Activated CD8-positive, alpha-beta T cell treated with anti-CD3 and anti-CD28 coated beads, Interleukin-2, amount 10 ng/mL, durations not matched to agents 7 days and 5 days (primary cell): ENCODE results near the gene LACTB. TPM values are rescaled to one million over a fixed set of nuclear protein-coding genes. Genes with fewer than 3 reads are reported as not detected.

Experiments used
- ATAC-seq: fragments of 150-1000 bp; cut with Tn5 transposase; one replicate; pipeline ENCODE4 v1.10.0; 2021; ENCODE audit warnings: moderate library complexity
- CTCF ChIA-PET: fragments of 350-600 bp; sonication (Branson Sonifier 250); formaldehyde crosslinking; loops from one replicate; lab custom pipeline; 2021; ENCODE audit warnings: antibody characterized with exemption; lab: Charles Lee
- POLR2A ChIA-PET: fragments of 350-600 bp; sonication (Branson Sonifier 250); formaldehyde crosslinking; loops from one replicate; lab custom pipeline; 2021; ENCODE audit warnings: antibody characterized with exemption; lab: Charles Lee
- DNase-seq: peaks from one replicate; pipeline ENCODE4 v3.0.0-alpha.2; 2020
- H3K27ac Mint-ChIP-seq: one replicate; pipeline ENCODE4 v1.8.0; 2021; ENCODE audit warnings: mild to moderate bottlenecking, mixed read lengths
- H3K27me3 Mint-ChIP-seq: one replicate; pipeline ENCODE4 v1.8.0; 2021; ENCODE audit warnings: low read depth, mixed read lengths
- H3K36me3 Mint-ChIP-seq: one replicate; pipeline ENCODE4 v1.8.0; 2021; ENCODE audit warnings: low read depth, mixed read lengths
- H3K4me1 Mint-ChIP-seq: one replicate; pipeline ENCODE4 v1.8.0; 2021; ENCODE audit warnings: low read depth, mixed read lengths
- H3K4me3 Mint-ChIP-seq: one replicate; pipeline ENCODE4 v1.8.0; 2021; ENCODE audit warnings: mild to moderate bottlenecking, mixed read lengths
- H3K9me3 Mint-ChIP-seq: one replicate; pipeline ENCODE4 v1.8.0; 2022; ENCODE audit warnings: mixed read lengths; ENCODE audit not compliant: insufficient read depth
- total RNA-seq, 2 experiments: library from RNA; stranded (reverse); gene quantifications; one replicate each; pipeline ENCODE4 v1.2.3, GENCODE V29; 2021

The LACTB gene
- total RNA-seq, 2 experiments from 2014 or later = 9.7 to 11.1 TPM

DNA sequence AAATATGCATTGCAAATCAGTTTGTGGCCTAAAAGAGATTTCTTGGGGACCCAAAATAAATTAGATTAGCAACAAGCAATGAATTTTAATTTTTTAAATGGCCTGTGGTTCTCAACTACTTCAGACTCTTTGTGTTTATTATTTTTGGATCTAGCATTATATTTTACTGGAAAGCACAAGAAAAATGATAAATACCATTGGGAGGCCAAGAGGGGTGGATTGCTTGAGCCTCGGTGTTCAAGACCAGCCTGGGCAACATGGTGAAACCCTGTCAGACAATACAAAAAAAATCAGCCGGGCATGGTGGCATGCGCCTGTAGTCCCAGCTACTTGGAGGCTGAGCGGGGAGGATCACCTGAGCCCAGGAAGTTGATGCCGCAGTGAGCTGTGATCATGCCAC lies 13.6 kb downstream of the LACTB start:
- Mint-ChIP-seq H3K4me1 (no peaks in the 10 kb centered on the region), H3K9me3 (no peaks in the 10 kb centered on the region), H3K4me3 (no peak overlapping the region), H3K27ac (no peak overlapping the region), H3K36me3 (peaks cover 6% of the 10 kb centered on the region), H3K27me3 (no peaks in the 10 kb centered on the region)
- ChIA-PET CTCF (no interaction called here), POLR2A (interaction anchor here (0.7 kb wide), 1 partner anchor 22 kb away, joined by 4 read pairs; the partner anchor contains the start of gene RPS27L)
- ATAC-seq (no peak), DNase-seq (no peak)

- H3K4me1 Mint-ChIP-seq = no peaks in the 10 kb centered on the region
- POLR2A ChIA-PET = interaction anchor here (0.7 kb wide), 1 partner anchor 21 kb away, joined by 4 read pairs; the partner anchor contains the start of gene RPS27L
- peaks cover 6% of the 10 kb centered on the region for H3K36me3 Mint-ChIP-seq
- CTCF ChIA-PET = interaction anchor here (1.0 kb wide), 1 partner anchor 88 kb away, joined by 3 read pairs; no protein-coding TSS in a partner anchor
- H3K27me3 Mint-ChIP-seq = no peaks in the 10 kb centered on the region
- no peak overlapping the region for H3K27ac Mint-ChIP-seq
- no peak overlapping the region for H3K4me3 Mint-ChIP-seq
- no peak for DNase-seq
- no peaks in the 10 kb centered on the region for H3K9me3 Mint-ChIP-seq
- no peak for ATAC-seq
Measured at GRCh38 chr15:63135804-63136203, 14.1 kb downstream of the LACTB start.

GRCh38 chr15:63136742-63137141 lies 15.1 kb downstream of the LACTB start:
- ChIA-PET CTCF (interaction anchor here (1.0 kb wide), 1 partner anchor 89 kb away, joined by 3 read pairs; no protein-coding TSS in a partner anchor), POLR2A (interaction anchor here (0.7 to 1.7 kb wide), 2 partner anchors 21 to 216 kb away, joined by 3 to 6 read pairs; partner anchors contain the start of gene RPS27L)

DNA sequence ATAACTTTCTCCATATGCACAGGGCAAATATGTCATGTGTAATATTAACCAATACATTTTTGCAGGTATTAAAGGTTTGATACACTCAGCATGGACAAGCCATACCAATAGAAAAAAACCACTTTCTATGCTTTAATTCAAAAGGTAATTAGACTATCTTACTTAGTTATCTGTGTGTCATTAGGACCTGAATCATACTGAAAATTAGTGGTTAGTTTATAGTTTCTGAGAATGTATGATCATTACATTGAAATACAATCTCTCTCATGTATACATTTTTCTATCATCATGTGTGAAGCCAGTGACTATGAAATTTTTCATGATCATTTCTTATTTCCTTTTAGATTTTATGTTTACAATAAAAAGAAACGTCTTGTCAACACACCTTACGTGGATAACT lies 19.3 kb downstream of the LACTB start:
- POLR2A ChIA-PET = no interaction called here

More at GRCh38 chr15:63136742-63137141, 15.1 kb downstream of the LACTB start:
- peaks cover under 1% of the 10 kb centered on the region for H3K4me1 Mint-ChIP-seq
- no peaks in the 10 kb centered on the region for H3K27me3 Mint-ChIP-seq
- no peaks in the 10 kb centered on the region for H3K9me3 Mint-ChIP-seq
- H3K36me3 Mint-ChIP-seq = peaks cover 13% of the 10 kb centered on the region
- no peak for DNase-seq
- H3K4me3 Mint-ChIP-seq = no peak overlapping the region
- no peak for ATAC-seq
- H3K27ac Mint-ChIP-seq = no peak overlapping the region

GRCh38 chr15:63145426-63145825 lies 23.8 kb downstream of the LACTB start:
- H3K4me1 Mint-ChIP-seq = peaks cover 9% of the 10 kb centered on the region
- ChIA-PET CTCF (no interaction called here), POLR2A (interaction anchor here (2.3 kb wide), 1 partner anchor 12 kb away, joined by 10 read pairs; the partner anchor contains the start of gene RPS27L)
- peaks cover 48% of the 10 kb centered on the region for H3K36me3 Mint-ChIP-seq
- no peaks in the 10 kb centered on the region for H3K27me3 Mint-ChIP-seq
- no peak overlapping the region for H3K4me3 Mint-ChIP-seq
- H3K9me3 Mint-ChIP-seq = no peaks in the 10 kb centered on the region
- DNase-seq (no peak), ATAC-seq (no peak)
- H3K27ac Mint-ChIP-seq = no peak overlapping the region

More for the DNA sequence above, 19.3 kb downstream of the LACTB start:
- H3K27ac Mint-ChIP-seq = no peak overlapping the region
- peaks cover 27% of the 10 kb centered on the region for H3K36me3 Mint-ChIP-seq
- H3K9me3 Mint-ChIP-seq = no peaks in the 10 kb centered on the region
- H3K4me3 Mint-ChIP-seq = no peak overlapping the region
- CTCF ChIA-PET = no interaction called here
- H3K4me1 Mint-ChIP-seq = peaks cover 3% of the 10 kb centered on the region
- DNase-seq = no peak
- no peaks in the 10 kb centered on the region for H3K27me3 Mint-ChIP-seq
- ATAC-seq = no peak

GRCh38 chr15:63146684-63147083 lies 25.0 kb downstream of the LACTB start:
- peaks cover 46% of the 10 kb centered on the region for H3K36me3 Mint-ChIP-seq
- ChIA-PET POLR2A (interaction anchor here (0.9 to 2.3 kb wide), 2 partner anchors 11 to 45 kb away, joined by 3 to 10 read pairs; partner anchors contain the start of gene RPS27L), CTCF (interaction anchor here (0.8 to 2.2 kb wide), 4 partner anchors 13 to 256 kb away, joined by 3 to 5 read pairs (median 3); no protein-coding TSS in a partner anchor)
- H3K9me3 Mint-ChIP-seq = no peaks in the 10 kb centered on the region
- H3K27ac Mint-ChIP-seq = no peak overlapping the region
- peaks cover 9% of the 10 kb centered on the region for H3K4me1 Mint-ChIP-seq
- H3K4me3 Mint-ChIP-seq = no peak overlapping the region
- ATAC-seq (no peak), DNase-seq (no peak)
- no peaks in the 10 kb centered on the region for H3K27me3 Mint-ChIP-seq

GRCh38 chr15:63151665-63152064 lies 30.0 kb downstream of the LACTB start:
- Mint-ChIP-seq H3K27ac (no peak overlapping the region), H3K4me1 (peaks cover 28% of the 10 kb centered on the region), H3K27me3 (no peaks in the 10 kb centered on the region), H3K36me3 (peaks cover 59% of the 10 kb centered on the region), H3K9me3 (no peaks in the 10 kb centered on the region), H3K4me3 (no peak overlapping the region)
- DNase-seq (no peak), ATAC-seq (no peak)
- ChIA-PET POLR2A (no interaction called here), CTCF (no interaction called here)

DNA sequence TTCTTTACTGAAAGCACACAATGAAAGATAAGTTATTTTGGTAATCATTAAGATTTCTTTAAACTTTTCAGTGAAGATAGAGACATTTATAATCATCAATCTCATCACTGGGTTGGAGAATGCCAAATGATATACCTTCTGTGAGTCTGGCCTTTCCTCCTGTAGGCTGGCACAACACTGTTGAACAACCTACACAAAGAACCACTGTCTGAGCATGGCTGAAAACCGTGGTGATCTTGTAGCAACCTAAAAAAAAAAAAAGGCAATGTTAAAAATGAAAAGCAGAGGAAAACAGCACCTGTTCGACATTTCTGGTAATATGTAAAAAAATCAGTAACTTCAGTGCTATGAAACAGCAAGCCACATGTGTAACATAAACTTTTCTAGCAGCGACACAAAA lies 33.8 kb downstream of the LACTB start:
- H3K9me3 Mint-ChIP-seq = no peaks in the 10 kb centered on the region
- peak overlapping the region; percentile 97 for H3K4me3 Mint-ChIP-seq
- peak overlapping the region; percentile 55 for H3K27ac Mint-ChIP-seq
- no peak for ATAC-seq
- DNase-seq = no peak
- CTCF ChIA-PET = interaction anchor here (1.4 to 2.7 kb wide), 2 partner anchors 11 to 36 kb away, joined by 4 to 11 read pairs; no protein-coding TSS in a partner anchor
- no peaks in the 10 kb centered on the region for H3K27me3 Mint-ChIP-seq
- peaks cover 43% of the 10 kb centered on the region for H3K36me3 Mint-ChIP-seq
- POLR2A ChIA-PET = interaction anchor here (2.7 kb wide), 1 partner anchor 38 kb away, joined by 45 read pairs; no protein-coding TSS in a partner anchor
- peaks cover 26% of the 10 kb centered on the region for H3K4me1 Mint-ChIP-seq

DNA sequence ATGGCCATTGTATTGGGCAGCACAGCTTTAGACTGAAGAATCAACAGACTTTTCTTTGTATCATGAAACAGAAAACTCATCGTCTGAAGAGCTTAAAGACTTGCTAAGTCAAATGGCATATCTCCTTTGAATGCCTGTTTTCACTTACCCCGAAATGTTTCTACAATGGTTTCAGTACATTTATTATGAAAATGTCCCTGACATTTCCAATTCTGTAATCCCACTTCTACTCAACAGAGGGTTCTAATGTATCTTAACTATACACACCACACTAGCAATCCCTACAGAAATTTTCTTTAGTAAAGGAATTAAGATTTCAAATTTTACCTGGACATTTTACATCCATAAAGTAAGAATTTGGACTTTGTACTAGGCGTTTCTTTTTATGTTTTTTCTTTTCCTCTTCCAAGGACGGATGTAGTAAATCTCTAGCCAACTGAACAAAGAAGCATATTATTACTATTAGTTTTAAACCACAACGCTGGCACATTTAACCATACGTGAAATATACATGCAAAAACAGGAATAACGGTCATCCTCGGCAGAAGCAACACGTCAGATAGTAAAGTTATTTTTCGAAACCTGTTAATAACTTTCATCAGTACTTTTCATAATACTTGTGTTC lies 34.5 kb downstream of the LACTB start:
- Mint-ChIP-seq H3K27me3 (no peaks in the 10 kb centered on the region), H3K9me3 (no peaks in the 10 kb centered on the region), H3K4me1 (peaks cover 27% of the 10 kb centered on the region), H3K4me3 (peak overlapping the region; percentile 97), H3K36me3 (peaks cover 43% of the 10 kb centered on the region), H3K27ac (peak overlapping the region; percentile 94)
- ChIA-PET POLR2A (interaction anchor here (0.8 to 2.7 kb wide), 10 partner anchors 10 to 121 kb away, joined by 3 to 45 read pairs (median 6); partner anchors contain the start of genes APH1B and RAB8B), CTCF (interaction anchor here (1.2 to 2.7 kb wide), 3 partner anchors 10 to 54 kb away, joined by 4 to 11 read pairs (median 4); no protein-coding TSS in a partner anchor)
- ATAC-seq = no peak
- DNase-seq = no peak

DNA sequence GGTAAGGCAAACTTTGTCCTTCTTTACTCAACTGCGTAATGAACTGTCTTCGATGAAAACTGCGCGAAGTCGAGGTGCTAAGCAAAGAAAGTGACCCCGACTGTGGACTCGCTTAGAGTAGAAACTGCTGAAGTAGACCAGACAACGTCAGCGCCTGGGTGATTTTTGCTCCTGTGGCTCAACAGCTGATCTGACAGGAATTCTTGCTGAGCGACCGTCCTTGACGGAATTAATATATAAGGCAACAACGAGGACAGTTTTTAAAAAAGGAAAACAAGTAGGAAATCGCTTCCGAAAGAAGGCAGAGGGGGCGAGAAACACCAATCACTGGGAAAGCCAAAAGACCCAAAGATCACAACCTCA lies 35.1 kb downstream of the LACTB start:
- Mint-ChIP-seq H3K27me3 (no peaks in the 10 kb centered on the region), H3K4me1 (peaks cover 27% of the 10 kb centered on the region), H3K9me3 (no peaks in the 10 kb centered on the region), H3K4me3 (peak overlapping the region; percentile 97), H3K36me3 (peaks cover 38% of the 10 kb centered on the region), H3K27ac (peak overlapping the region; percentile 94)
- ChIA-PET CTCF (interaction anchor here (0.8 to 2.7 kb wide), 5 partner anchors 9 to 109 kb away, joined by 3 to 11 read pairs (median 4); no protein-coding TSS in a partner anchor), POLR2A (interaction anchor here (0.6 to 2.7 kb wide), 16 partner anchors 9 to 280 kb away, joined by 3 to 45 read pairs (median 4); partner anchors contain the start of genes APH1B and RAB8B)
- DNase-seq (peak; percentile 37), ATAC-seq (no peak)

- peaks cover 34% of the 10 kb centered on the region for H3K36me3 Mint-ChIP-seq
- H3K9me3 Mint-ChIP-seq = no peaks in the 10 kb centered on the region
- ChIA-PET POLR2A (interaction anchor here (0.6 to 2.7 kb wide), 24 partner anchors 9 to 937 kb away, joined by 3 to 45 read pairs (median 4); partner anchors contain the start of genes APH1B, CIAO2A and RAB8B), CTCF (interaction anchor here (0.8 to 2.7 kb wide), 4 partner anchors 9 to 108 kb away, joined by 3 to 11 read pairs (median 4); no protein-coding TSS in a partner anchor)
- H3K27me3 Mint-ChIP-seq = no peaks in the 10 kb centered on the region
- DNase-seq (peak; percentile 94), ATAC-seq (peak; percentile 98)
- peak within 1 kb of the TSS; percentile 97 for H3K4me3 Mint-ChIP-seq
- peaks cover 27% of the 10 kb centered on the region for H3K4me1 Mint-ChIP-seq
- H3K27ac Mint-ChIP-seq = peak within 1 kb of the TSS; percentile 94
Measured at GRCh38 chr15:63157118-63157843, 35.6 kb downstream of the LACTB start, which contains the start of gene RPS27L. Gene RPS27L, minus strand, starts transcription at chr15:63157477. Its CDS starts 72 bp downstream, at chr15:63157405.
